Measurements from ENCODE around the gene IL19.
A peak's percentile ranks its signal among the peaks of the same experiment; 100 is the strongest.

IL19 gene

DNA sequence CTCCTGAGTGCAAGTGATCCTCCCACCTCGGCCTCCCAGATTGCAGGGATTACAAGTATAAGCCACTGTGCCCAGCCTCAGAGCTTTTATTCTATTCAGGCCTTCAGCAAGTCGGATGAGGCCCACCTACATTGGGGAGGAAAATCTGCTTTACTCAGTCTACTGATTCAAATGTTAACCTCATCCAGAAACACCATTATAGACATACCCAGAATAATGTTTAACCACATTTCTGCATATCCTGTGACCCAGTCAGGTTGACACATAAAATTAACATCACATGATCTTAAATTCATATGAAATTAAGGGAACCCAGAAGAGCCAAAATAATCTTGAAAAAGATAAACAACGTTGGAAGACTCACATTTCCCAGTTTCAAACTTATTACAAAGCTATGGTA lies 109.7 kb downstream of the IL19 start:
- Histone ChIP-seq H3K79me2 (ENCODE audit: insufficient read depth, low read length) (no peaks in the 10 kb centered on the region), H3K27me3 (ENCODE audit: insufficient read depth, low read length, poor library complexity, severe bottlenecking) (peaks cover 5% of the 10 kb centered on the region)
- TF ChIP-seq, protein P1, sequence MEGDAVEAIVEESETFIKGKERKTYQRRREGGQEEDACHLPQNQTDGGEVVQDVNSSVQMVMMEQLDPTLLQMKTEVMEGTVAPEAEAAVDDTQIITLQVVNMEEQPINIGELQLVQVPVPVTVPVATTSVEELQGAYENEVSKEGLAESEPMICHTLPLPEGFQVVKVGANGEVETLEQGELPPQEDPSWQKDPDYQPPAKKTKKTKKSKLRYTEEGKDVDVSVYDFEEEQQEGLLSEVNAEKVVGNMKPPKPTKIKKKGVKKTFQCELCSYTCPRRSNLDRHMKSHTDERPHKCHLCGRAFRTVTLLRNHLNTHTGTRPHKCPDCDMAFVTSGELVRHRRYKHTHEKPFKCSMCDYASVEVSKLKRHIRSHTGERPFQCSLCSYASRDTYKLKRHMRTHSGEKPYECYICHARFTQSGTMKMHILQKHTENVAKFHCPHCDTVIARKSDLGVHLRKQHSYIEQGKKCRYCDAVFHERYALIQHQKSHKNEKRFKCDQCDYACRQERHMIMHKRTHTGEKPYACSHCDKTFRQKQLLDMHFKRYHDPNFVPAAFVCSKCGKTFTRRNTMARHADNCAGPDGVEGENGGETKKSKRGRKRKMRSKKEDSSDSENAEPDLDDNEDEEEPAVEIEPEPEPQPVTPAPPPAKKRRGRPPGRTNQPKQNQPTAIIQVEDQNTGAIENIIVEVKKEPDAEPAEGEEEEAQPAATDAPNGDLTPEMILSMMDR (conservative IDR thresholded peaks at IDR 0.05; ENCODE audit: low read length): no peak
- no peak for TF ChIP-seq EZH2phosphoT487 (IDR thresholded peaks at IDR 0.05; ENCODE audit: borderline replicate concordance)

DNA sequence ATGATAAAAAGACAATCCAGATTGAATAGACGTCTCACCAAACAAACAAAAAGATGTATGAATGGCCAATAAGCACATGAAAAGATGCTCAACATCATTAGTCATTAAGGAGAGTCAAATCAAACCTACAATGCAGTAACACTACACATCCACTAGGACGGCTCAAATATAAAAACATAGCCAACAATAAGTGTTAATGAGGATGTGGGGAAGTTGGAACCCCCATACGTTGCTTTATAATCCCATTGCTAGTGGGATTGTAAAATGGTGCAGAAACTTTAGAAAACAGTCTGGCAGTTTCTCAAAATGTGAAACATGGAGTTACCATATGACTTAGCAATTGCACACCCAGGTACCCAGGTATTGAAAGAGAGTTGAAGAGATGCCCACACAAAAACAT lies 112.0 kb downstream of the IL19 start:
- Histone ChIP-seq H3K9me2 (replicated peaks; ENCODE audit: low read depth, low read length) (no peaks in the 10 kb centered on the region), H4K20me1 (ENCODE audit: insufficient read depth, low read length, poor library complexity, severe bottlenecking) (no peaks in the 10 kb centered on the region), H3K9ac (ENCODE audit: low read depth, low read length, poor library complexity, severe bottlenecking) (no peak overlapping the region), H3K4me1 (ENCODE audit: insufficient read depth, low read length, poor library complexity, severe bottlenecking) (no peaks in the 10 kb centered on the region), H3K79me2 (ENCODE audit: insufficient read depth, low read length) (no peaks in the 10 kb centered on the region), H3K36me3 (ENCODE audit: insufficient read depth, low read length) (no peaks in the 10 kb centered on the region), H3K9me3 (ENCODE audit: insufficient read depth, low read depth, low read length) (peaks cover 17% of the 10 kb centered on the region; the same call in 1 of the 2 replicates), H3K4me2 (ENCODE audit: low read depth, low read length, poor library complexity, severe bottlenecking) (no peak overlapping the region), H3K4me3 (ENCODE audit: low read length, poor library complexity, severe bottlenecking) (no peak overlapping the region), H2AFZ (ENCODE audit: low read length) (no peak overlapping the region), H3F3A (ENCODE audit: low read depth) (no peaks in the 10 kb centered on the region), H3K27me3 (ENCODE audit: insufficient read depth, low read length, poor library complexity, severe bottlenecking) (peaks cover 5% of the 10 kb centered on the region)
- TF ChIP-seq, protein P1 (conservative IDR thresholded peaks at IDR 0.05; ENCODE audit: low read length): peak; percentile 48
- TF ChIP-seq EZH2phosphoT487 (IDR thresholded peaks at IDR 0.05; ENCODE audit: borderline replicate concordance): no peak

More for the DNA sequence above, 109.7 kb downstream of the IL19 start:
- Histone ChIP-seq H3K4me3 (ENCODE audit: low read length, poor library complexity, severe bottlenecking) (no peak overlapping the region), H4K20me1 (ENCODE audit: insufficient read depth, low read length, poor library complexity, severe bottlenecking) (no peaks in the 10 kb centered on the region), H3K4me1 (ENCODE audit: insufficient read depth, low read length, poor library complexity, severe bottlenecking) (no peaks in the 10 kb centered on the region), H3K4me2 (ENCODE audit: low read depth, low read length, poor library complexity, severe bottlenecking) (no peak overlapping the region), H3K9me3 (ENCODE audit: insufficient read depth, low read depth, low read length) (peaks cover 25% of the 10 kb centered on the region; the same call in 1 of the 2 replicates), H2AFZ (ENCODE audit: low read length) (no peak overlapping the region), H3F3A (ENCODE audit: low read depth) (no peaks in the 10 kb centered on the region), H3K9me2 (replicated peaks; ENCODE audit: low read depth, low read length) (no peaks in the 10 kb centered on the region), H3K36me3 (ENCODE audit: insufficient read depth, low read length) (no peaks in the 10 kb centered on the region), H3K9ac (ENCODE audit: low read depth, low read length, poor library complexity, severe bottlenecking) (no peak overlapping the region)

DNA sequence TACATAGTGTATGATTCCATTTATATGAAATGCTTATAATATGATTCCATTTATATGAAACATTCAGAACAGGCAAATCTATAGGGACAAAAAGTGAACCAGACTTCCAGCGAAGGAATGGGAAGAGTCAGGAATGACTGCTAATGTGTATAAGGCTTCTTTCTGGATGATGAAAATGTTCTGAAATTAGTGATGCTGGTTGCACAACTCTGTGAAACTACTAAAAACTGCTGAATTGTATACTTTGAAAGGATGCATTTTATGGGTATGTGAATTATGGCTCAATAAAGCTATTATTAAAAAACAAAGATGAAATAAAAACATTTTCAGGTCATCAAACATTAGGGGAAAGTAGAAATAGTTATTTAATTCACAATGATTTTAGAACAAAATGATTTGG lies 112.6 kb downstream of the IL19 start:
- Histone ChIP-seq H3K27me3 (ENCODE audit: insufficient read depth, low read length, poor library complexity, severe bottlenecking) (peaks cover 5% of the 10 kb centered on the region), H3K79me2 (ENCODE audit: insufficient read depth, low read length) (no peaks in the 10 kb centered on the region), H3K9me3 (ENCODE audit: insufficient read depth, low read depth, low read length) (peaks cover 11% of the 10 kb centered on the region; the same call in 1 of the 2 replicates), H3K4me1 (ENCODE audit: insufficient read depth, low read length, poor library complexity, severe bottlenecking) (no peaks in the 10 kb centered on the region), H4K20me1 (ENCODE audit: insufficient read depth, low read length, poor library complexity, severe bottlenecking) (no peaks in the 10 kb centered on the region), H3K4me2 (ENCODE audit: low read depth, low read length, poor library complexity, severe bottlenecking) (no peak overlapping the region), H3K36me3 (ENCODE audit: insufficient read depth, low read length) (no peaks in the 10 kb centered on the region), H3K9me2 (replicated peaks; ENCODE audit: low read depth, low read length) (no peaks in the 10 kb centered on the region), H3F3A (ENCODE audit: low read depth) (no peaks in the 10 kb centered on the region), H3K9ac (ENCODE audit: low read depth, low read length, poor library complexity, severe bottlenecking) (no peak overlapping the region), H3K4me3 (ENCODE audit: low read length, poor library complexity, severe bottlenecking) (no peak overlapping the region), H2AFZ (ENCODE audit: low read length) (no peak overlapping the region)
- TF ChIP-seq, protein P1 (conservative IDR thresholded peaks at IDR 0.05; ENCODE audit: low read length): no peak
- no peak for TF ChIP-seq EZH2phosphoT487 (IDR thresholded peaks at IDR 0.05; ENCODE audit: borderline replicate concordance)

Measured in Loucy (cell line).